K562 (cell line): ENCODE measurements around the gene FLOT2. TPM values are rescaled to one million over a fixed set of nuclear protein-coding genes. Genes with fewer than 3 reads are reported as not detected.
A peak's percentile ranks its signal among the peaks of the same experiment; 100 is the strongest.

Source experiments
- ATF1 ChIP-seq, 2 experiments: fragments of 450-650 bp in 1 of 2; IDR thresholded peaks; 2 replicates each; pipeline ENCODE4 v1.6.1; 2016; ENCODE audit warnings: missing compliant biosample characterization in 1 of 2, missing genetic modification characterization in 1 of 2
- CCAR2 ChIP-seq: fragments of 200-400 bp; formaldehyde crosslinking; IDR thresholded peaks from 2 replicates; pipeline ENCODE4 v1.6.1; 2017; ENCODE audit warnings: mild to moderate bottlenecking, low read depth, low read length
- CEBPG ChIP-seq, 3 experiments: fragments of 200-800 bp in 1 of 3; sonication (Bioruptor generic) in 1 of 3; sonication (generic) in 1 of 3; formaldehyde crosslinking in 1 of 3; IDR thresholded peaks in 2 of 3; conservative IDR thresholded peaks in 1 of 3; 2 replicates each; pipeline versions ENCODE4 v1.6.1 to v1.8.0; 2016 to 2022; ENCODE audit warnings: missing compliant biosample characterization in 2 of 3, missing genetic modification characterization in 2 of 3, mild to moderate bottlenecking in 1 of 3, missing genetic modification reagents in 1 of 3
- CREB1 ChIP-seq, 2 experiments: sonication (generic) in 1 of 2; formaldehyde crosslinking in 1 of 2; IDR thresholded peaks; 2 replicates each; pipeline versions ENCODE4 v1.6.1 to v1.8.0; 2012 to 2022; ENCODE audit warnings: inconsistent platforms in 1 of 2, mild to moderate bottlenecking in 1 of 2, missing genetic modification reagents in 1 of 2, moderate library complexity in 1 of 2
- EGR1 ChIP-seq: fragments of 450-650 bp; conservative IDR thresholded peaks from 2 replicates; pipeline ENCODE4 v1.6.1; 2017; ENCODE audit warnings: mild to moderate bottlenecking
- FOXK2 ChIP-seq, 2 experiments: fragments of 450-650 bp; IDR thresholded peaks in 1 of 2; conservative IDR thresholded peaks in 1 of 2; 2 replicates each; pipeline ENCODE4 v1.6.1; 2016; ENCODE audit warnings: low read depth in 2 of 2, mild to moderate bottlenecking in 1 of 2
- HDAC1 ChIP-seq, 2 experiments: fragments of 450-650 bp; IDR thresholded peaks; 2 replicates each; pipeline ENCODE4 v1.6.1; 2016 to 2017; ENCODE audit warnings: inconsistent platforms in 1 of 2, mild to moderate bottlenecking in 1 of 2, moderate library complexity in 1 of 2
- HLTF ChIP-seq: fragments of 450-650 bp; IDR thresholded peaks from 2 replicates; pipeline ENCODE4 v1.6.1; 2016
- IRF2 ChIP-seq: sonication (generic); formaldehyde crosslinking; IDR thresholded peaks from 2 replicates; pipeline ENCODE4 v1.8.1; 2022; ENCODE audit warnings: mild to moderate bottlenecking, missing genetic modification reagents
- KLF10 ChIP-seq: fragments of 250-450 bp; sonication (Bioruptor Pico); IDR thresholded peaks from 2 replicates; pipeline ENCODE4 v1.6.1; 2021; ENCODE audit warnings: matching md5 sums
- NR4A1 ChIP-seq, 2 experiments: fragments of 250-450 bp in 1 of 2; fragments of 450-650 bp in 1 of 2; sonication (Bioruptor Pico) in 1 of 2; IDR thresholded peaks; 2 replicates each; pipeline versions ENCODE4 v1.4.0 to v1.6.1; 2016 to 2020; ENCODE audit warnings: mild to moderate bottlenecking in 2 of 2, missing compliant biosample characterization in 1 of 2, missing genetic modification characterization in 1 of 2, moderate library complexity in 1 of 2
- SMARCE1 ChIP-seq: fragments of 450-650 bp; IDR thresholded peaks from 2 replicates; pipeline ENCODE4 v1.7.1; 2016; ENCODE audit warnings: mild to moderate bottlenecking
- SOX6 ChIP-seq: fragments of 450-650 bp; IDR thresholded peaks from 2 replicates; pipeline ENCODE4 v1.6.1; 2014; ENCODE audit warnings: mild to moderate bottlenecking
- SP1 ChIP-seq: sonication (generic); formaldehyde crosslinking; IDR thresholded peaks from 2 replicates; pipeline ENCODE4 v1.8.1; 2022; ENCODE audit warnings: mild to moderate bottlenecking, missing genetic modification reagents
- VEZF1 ChIP-seq: fragments of 200-800 bp; sonication (Bioruptor generic); IDR thresholded peaks from 2 replicates; pipeline ENCODE4 v1.6.1; 2017; ENCODE audit warnings: missing genetic modification characterization, missing compliant biosample characterization
- ZFP91 ChIP-seq: sonication (generic); formaldehyde crosslinking; IDR thresholded peaks from 2 replicates; pipeline ENCODE4 v1.8.0; 2022; ENCODE audit warnings: mild to moderate bottlenecking, missing genetic modification reagents
- ZNF217 ChIP-seq: sonication (generic); formaldehyde crosslinking; IDR thresholded peaks from 2 replicates; pipeline ENCODE4 v1.8.0; 2022; ENCODE audit warnings: mild to moderate bottlenecking, missing genetic modification reagents
- ZNF280B ChIP-seq: fragments of 250-450 bp; sonication (Bioruptor Pico); IDR thresholded peaks from 2 replicates; pipeline ENCODE4 v1.5.1; 2021; ENCODE audit warnings: mild to moderate bottlenecking
- ZNF408 ChIP-seq: fragments of 250-450 bp; sonication (Bioruptor Pico); IDR thresholded peaks from 2 replicates; pipeline ENCODE4 v1.4.0; 2020; ENCODE audit warnings: low read depth, mild to moderate bottlenecking, moderate library complexity
- polyA plus RNA-seq, 8 experiments: library from polyadenylated mRNA; depleted of rRNA in 4 of 8; stranded (reverse) in 5 of 8; unstranded in 3 of 8; fragments of >200 nt; fragmentation: Nextera tagmentation in 2 of 8; fragmentation: Illumina TruSeq in 1 of 8; extraction: Ambion mirVana in 2 of 8; extraction: Trizol in 1 of 8; gene quantifications; 2 replicates each; pipeline versions ENCODE4 v1.2.1 to v1.2.3, GENCODE V29; 2011 to 2014; ENCODE audit warnings: inconsistent platforms in 1 of 8, missing spikeins in 1 of 8
- total RNA-seq, 7 experiments: library from RNA; depleted of rRNA in 6 of 7; stranded (reverse); fragments of >200 nt in 6 of 7; fragmentation: Illumina TruSeq in 2 of 7; extraction: Trizol in 2 of 7; gene quantifications; 2 replicates each; pipeline versions ENCODE4 v1.2.1 to v1.2.3, GENCODE V29; 2011 to 2021; ENCODE audit warnings: low replicate concordance in 1 of 7
- TF ChIP-seq, protein P1 (sequence below): fragments of 250-450 bp; sonication (Bioruptor Pico); IDR thresholded peaks from 2 replicates; pipeline ENCODE4 v1.5.0; 2020; ENCODE audit warnings: mild to moderate bottlenecking, borderline replicate concordance

Gene FLOT2
- total and polyA plus RNA-seq, 9 of the 15 experiments (the other 6 are each of a cell fraction or from before 2014, with no cell fraction given), result 17.5 to 138 (median 41.7) TPM

DNA sequence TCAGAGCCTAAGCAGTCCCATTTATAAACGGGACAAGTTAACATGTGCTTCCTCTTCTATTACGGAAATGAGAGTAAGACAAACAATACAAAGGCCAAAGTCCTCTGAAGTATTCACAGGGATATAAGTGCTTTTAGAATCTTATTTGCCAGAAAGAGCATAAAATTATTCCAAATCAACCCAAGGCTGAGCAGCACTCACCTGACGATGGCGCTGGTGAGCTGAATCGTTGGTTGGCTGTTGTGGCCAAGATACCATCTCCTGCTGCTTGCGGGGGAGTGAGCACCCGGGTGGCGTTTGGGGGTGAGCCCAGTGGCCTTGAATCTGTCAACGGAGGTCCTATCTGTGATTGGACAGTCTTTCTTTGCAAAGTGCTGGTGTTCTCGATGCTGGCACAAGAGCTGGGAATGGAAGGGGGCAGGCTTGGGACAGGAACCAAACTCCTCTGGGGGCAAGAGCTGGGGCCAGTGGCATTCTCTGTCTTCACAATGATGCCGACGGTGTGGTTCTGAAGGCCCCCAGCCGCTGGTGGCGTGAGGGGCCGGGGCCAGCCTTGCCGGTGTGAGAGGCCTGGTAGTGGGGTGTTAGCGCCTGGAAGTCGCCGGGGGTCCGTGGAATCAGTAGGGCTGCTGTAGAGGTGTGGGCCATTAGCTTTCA, 14.9 kb upstream of the FLOT2 start (continued):
- no peak for TF ChIP-seq ATF1 (CRISPR knock-in tag; IDR thresholded peaks at IDR 0.05)
- peak; percentile 68 for TF ChIP-seq ATF1 (tag; IDR thresholded peaks at IDR 0.05)
- TF ChIP-seq ZNF280B (CRISPR knock-in tag), result no peak
- TF ChIP-seq EGR1, result peak; percentile 97
- peak; percentile 52 to 79; a peak in 2 of 4 replicates for TF ChIP-seq HDAC1 (IDR thresholded peaks at IDR 0.05)
- peak; percentile 72; the same call in 1 of the 2 replicates for TF ChIP-seq SP1
- no peak for TF ChIP-seq KLF10 (CRISPR knock-in tag)
- no peak for TF ChIP-seq ZNF217
- TF ChIP-seq HLTF, result no peak
- peak; percentile 91 for TF ChIP-seq SMARCE1
- peak; percentile 73 for TF ChIP-seq SOX6
- TF ChIP-seq NR4A1 (CRISPR knock-in tag; IDR thresholded peaks at IDR 0.05), result no peak
- TF ChIP-seq NR4A1 (tag; IDR thresholded peaks at IDR 0.05), result no peak
- no peak for TF ChIP-seq CCAR2
- peak; percentile 90 for TF ChIP-seq VEZF1 (CRISPR knock-in tag)
- no peak for TF ChIP-seq ZFP91
- peak; percentile 63 to 65 for TF ChIP-seq FOXK2 (conservative IDR thresholded peaks at IDR 0.05 in 1 of 2, IDR thresholded peaks at IDR 0.05 in 1 of 2; ENCODE audit: low read depth in 2 of 2)
- TF ChIP-seq, protein P1, sequence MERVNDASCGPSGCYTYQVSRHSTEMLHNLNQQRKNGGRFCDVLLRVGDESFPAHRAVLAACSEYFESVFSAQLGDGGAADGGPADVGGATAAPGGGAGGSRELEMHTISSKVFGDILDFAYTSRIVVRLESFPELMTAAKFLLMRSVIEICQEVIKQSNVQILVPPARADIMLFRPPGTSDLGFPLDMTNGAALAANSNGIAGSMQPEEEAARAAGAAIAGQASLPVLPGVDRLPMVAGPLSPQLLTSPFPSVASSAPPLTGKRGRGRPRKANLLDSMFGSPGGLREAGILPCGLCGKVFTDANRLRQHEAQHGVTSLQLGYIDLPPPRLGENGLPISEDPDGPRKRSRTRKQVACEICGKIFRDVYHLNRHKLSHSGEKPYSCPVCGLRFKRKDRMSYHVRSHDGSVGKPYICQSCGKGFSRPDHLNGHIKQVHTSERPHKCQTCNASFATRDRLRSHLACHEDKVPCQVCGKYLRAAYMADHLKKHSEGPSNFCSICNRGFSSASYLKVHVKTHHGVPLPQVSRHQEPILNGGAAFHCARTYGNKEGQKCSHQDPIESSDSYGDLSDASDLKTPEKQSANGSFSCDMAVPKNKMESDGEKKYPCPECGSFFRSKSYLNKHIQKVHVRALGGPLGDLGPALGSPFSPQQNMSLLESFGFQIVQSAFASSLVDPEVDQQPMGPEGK, result peak; percentile 69; the same call in 1 of the 2 replicates
- 0 out of 2 replicates have a peak, but pooled peaks have one; percentile 50 for TF ChIP-seq CREB1 (IDR thresholded peaks at IDR 0.05)
- TF ChIP-seq CREB1 (CRISPR knock-in tag; IDR thresholded peaks at IDR 0.05), result peak; percentile 19; the same call in 1 of the 2 replicates
- no peak for TF ChIP-seq ZNF408 (CRISPR knock-in tag)
- TF ChIP-seq IRF2 (CRISPR knock-in tag), result no peak
- TF ChIP-seq CEBPG (CRISPR knock-in tag; IDR thresholded peaks at IDR 0.05), result no peak
- TF ChIP-seq CEBPG (tag; conservative IDR thresholded peaks at IDR 0.05 in 1 of 2, IDR thresholded peaks at IDR 0.05 in 1 of 2), result no peak
